GM18867 (cell line): ENCODE data around the gene C17orf75.

Experiments used
- ATAC-seq: cut with Tn5 transposase; IDR thresholded peaks from one replicate; pipeline ENCODE4 v1.9.1; 2021; ENCODE audit warnings: mild to moderate bottlenecking, moderate library complexity; ENCODE audit not compliant: unreplicated experiment

Gene C17orf75

DNA sequence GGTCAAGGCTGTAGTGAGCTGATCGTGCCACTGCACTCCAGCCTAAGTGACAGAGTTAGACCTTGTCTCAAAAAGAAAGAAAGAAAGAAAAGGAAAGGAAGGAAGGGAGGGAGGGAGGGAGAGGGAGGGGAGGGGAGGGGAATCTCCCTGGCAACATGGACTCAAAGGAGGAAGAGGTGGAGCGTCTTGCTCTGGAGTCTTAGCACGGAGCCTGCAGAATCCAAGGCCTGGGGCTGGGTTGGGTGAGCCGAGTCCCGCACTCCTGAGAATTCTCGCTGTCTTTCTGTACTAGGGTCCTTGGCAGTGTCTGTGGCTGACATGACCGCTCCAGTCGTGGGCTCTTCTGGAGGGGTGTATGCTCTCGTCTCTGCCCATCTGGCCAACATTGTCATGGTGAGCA is 36.9 kb downstream of the C17orf75 start:
- no peak for ATAC-seq

DNA sequence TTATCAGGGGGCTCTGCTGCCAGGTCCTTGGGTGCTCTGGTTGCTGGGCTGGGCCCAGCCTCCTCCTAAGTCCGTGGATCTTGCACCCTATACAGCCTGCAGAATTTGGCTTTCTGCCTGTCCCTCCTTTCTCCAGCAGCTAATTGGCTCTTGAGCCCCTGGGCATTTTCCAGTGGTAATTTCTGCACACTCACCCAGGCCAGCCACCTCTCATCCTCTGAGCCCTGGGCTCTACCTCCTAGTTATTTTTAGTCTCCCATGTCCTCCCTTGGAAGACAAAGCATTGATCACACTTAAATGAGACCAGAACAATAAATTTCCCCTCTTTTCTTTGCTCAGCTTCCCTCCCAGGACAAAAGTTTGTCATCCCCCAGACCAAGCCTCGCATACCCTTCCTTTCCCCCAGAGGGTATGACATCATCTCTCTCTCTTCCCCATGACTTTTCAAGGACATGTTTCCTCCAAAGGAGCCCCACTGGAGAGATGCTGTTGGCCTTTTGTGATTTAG is 38.1 kb downstream of the C17orf75 start:
- ATAC-seq: no peak

DNA sequence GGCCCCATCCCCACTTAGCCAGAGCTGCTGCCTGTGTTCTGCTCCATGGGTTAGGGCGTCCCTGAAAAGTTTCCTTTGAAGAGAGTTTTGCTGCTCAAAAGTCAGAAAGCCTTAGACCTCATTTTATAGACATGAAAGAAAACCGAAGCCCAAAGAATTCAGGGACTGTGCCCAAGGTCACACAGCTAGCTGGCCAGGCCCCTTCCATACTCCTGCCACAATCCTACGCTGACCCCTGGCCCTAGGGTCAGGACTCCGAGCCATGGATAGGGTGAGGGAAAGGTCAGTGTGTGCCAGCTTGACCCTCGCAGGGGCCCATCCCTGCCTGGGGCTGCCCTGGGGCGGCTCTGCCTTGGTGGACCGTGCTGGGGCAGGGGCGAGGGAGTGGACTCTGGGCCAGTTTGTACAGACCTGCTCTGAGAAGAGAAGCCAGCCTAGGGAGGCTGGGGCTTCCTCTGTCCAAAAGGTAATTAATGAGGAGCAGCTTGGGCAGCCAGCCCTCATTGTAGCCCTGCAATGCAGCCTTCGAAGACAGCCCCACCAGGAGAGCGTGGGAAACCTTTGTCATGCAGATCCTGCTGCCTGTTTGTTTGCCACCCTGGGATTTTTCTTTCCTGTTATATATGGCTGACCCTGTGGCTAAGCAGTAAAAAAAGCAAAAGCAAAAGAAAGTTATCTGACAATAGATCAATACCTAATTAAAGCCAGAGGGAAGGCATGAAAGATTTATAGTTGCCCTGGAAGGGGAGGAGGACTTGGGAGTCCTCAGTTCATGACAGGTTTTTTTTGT is 38.9 kb downstream of the C17orf75 start:
- no peak for ATAC-seq

DNA sequence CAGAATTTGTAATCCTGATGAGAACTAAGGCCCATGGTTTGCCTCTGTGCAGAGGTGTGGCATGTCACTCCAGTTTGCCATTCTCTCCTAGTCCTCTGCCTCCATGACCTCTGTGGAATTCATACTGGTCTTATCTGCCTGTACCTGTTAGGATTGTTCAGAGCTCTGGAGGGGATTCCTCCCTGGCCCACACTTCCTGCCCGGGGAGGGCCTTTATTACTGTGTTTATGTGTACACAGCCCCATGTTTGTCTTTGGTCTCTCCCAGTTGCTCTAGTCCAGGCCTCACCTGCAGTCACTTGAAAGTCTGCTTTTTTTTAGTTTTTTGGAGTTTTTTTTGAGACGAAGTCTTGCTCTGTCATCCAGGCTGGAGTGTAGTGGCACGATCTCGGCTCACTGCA is 39.9 kb downstream of the C17orf75 start:
- ATAC-seq: no peak

DNA sequence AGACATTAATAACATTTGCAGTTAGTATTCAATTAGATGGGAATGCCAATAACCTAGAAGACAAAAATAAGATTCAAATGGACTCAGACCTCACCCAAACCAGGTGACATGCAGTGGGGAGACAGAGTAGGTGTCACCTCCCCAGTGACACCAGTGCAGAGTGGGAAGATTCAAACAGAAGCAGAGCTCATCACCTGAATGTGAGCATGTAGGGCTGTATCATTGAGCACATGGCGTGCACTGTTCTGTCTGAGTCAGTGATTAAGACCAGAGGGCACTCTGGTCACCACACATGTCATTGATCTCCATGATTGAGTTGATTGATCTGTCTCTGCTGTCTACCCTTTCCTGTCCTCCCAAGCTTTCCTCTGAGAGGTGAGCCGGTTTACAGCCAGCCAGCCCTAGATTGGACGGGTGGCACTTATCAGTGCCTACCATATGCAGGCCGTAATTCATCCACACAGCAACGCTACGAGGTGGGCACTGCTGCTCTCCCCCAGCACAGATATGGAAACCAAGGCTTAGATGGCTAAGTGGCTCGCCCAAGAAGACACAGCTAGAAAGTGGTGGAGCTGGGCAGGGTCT is 42.3 kb downstream of the C17orf75 start:
- no peak for ATAC-seq

DNA sequence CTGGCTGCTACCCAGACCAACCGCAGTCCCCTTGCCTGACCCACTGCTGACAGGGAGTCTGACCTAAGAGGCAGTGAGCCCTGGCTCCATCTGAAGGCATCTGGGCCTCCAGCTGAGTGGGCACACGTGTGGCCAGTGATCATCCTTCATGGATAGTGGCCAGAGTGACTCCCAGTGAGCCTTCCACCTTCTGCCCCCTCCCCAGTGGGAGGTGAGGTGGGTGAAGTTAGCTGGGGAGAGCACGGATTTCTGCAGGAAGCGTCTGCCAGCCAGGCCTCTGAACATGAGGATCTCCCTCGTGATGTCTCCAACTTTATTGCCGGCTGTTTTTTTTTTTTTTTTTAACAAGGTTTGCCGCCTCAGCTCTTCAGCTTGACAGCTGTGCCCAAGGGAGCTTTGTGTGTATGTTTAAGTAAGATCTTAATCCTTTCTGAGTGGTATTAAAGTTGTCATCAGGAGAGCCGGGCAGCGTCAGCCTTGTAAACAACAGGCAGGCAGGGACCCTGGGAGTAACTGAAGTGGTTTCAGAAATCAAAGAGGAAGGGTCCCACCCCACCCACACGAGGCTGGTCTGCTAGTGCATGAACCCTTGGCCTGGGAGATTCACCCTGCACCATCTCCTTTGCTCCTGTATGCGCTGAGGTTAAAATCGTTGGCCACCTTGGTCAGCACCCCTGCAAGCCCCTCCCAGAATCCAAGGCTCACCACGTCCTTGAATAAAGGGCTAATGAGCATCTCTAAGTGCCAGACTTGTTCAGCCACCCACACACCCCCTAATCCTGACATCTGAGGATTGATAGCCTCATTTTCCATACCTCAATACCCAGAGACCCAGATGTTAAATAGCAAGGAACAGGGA is 43.0 kb downstream of the C17orf75 start:
- ATAC-seq: no peak

DNA sequence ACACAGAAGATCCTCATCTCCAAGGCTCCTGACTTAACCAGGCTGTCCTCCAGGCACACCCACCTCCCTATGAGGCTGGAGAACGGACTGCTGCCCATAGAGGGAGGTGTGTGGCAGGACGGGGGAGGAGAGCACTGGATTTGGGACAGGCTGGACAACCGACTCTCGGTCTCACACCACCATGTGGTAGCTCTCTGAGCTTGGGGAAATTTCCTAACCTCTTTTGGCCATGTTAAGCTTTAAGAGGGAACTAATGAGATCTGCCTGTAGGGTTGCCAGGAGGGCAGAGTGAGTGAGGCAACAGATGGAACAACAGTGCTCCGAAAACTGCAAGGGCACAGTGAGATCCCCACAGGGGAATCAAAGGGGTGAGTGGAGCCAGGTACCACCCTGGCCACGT is 43.7 kb downstream of the C17orf75 start:
- no peak for ATAC-seq

DNA sequence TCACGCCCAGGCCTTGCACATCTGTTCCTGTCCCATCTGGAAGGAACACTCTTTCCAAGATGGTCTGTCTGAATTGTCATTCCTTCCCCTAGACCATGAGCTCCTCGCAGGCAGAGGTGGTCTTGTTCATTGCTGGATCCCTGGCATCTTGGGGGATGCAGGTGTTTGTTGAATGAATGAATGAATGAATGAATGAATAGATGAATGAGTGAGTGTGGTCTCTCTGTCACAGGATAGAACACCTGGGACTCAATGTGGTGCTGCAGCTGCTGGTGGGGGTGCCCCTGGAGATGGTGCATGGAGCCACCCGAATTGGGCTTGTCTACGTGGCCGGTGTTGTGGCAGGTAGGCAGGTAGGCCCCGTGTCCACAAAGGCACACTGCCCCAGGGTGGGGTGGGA is 44.1 kb downstream of the C17orf75 start:
- ATAC-seq: no peak

DNA sequence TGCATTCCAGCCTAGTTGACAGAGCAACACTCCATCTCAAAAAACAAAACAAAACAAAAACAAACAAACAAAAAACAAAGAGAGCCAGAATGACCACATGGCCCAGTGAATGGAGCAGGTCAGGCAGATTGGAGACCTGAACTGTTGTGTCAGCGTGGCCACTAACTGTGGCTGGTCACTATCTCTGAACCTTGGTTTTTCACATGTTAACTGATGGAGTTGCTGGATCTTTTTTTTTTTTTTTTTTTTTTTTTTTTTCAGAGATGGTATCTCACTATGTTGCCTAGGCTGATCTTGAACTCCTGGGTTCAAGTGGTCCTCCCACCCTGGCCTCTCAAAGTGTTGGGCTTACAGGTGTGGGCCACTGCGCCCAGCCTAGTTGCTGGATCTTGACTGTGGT is 44.5 kb downstream of the C17orf75 start:
- no peak for ATAC-seq

DNA sequence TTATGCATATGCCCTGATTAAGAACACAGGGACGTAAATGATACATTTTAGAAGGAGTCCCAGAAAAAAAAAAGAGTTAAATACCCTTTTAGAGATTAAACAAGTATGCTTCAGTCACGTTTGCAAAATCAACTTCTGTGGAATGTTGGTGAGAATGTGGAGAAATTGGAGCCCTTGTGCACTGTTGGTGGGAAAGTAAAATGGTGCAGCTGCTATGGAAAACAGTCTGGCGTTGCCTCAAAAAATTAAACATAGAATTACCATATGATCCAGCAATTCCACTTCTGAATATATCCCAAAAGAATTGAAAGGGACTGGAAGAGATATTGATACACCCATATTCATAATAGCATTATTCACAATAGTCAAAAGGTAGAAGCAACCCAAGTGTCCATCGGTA is 49.9 kb downstream of the C17orf75 start:
- no peak for ATAC-seq

DNA sequence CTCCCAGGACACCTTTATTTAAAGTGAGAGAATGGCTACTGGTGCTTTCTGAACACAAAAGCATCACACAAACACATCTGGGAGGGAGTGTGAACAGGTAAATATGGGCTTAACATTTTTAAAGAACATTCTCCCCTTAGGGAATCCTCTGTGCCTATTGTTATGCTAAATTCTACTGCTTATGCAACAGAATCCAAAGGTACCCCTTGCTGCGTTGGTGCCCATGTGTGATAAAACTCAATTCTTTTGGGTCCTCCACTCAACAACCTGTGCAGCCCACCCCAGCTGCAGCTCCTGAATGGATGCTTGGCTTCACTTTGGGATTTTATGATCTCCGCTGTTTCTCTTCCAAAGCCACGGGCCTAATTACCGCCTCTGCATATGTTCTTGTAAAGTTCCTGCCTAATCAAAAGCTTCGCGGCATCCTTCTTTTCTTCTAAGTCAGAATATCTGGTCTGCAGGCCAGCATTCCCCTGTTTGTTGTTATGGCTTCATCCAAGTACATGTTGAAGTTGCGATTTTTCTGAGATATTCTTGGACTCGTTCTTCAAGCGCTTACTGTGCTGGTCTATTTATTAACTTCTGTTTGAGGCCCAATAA is 52.4 kb downstream of the C17orf75 start:
- ATAC-seq: no peak

DNA sequence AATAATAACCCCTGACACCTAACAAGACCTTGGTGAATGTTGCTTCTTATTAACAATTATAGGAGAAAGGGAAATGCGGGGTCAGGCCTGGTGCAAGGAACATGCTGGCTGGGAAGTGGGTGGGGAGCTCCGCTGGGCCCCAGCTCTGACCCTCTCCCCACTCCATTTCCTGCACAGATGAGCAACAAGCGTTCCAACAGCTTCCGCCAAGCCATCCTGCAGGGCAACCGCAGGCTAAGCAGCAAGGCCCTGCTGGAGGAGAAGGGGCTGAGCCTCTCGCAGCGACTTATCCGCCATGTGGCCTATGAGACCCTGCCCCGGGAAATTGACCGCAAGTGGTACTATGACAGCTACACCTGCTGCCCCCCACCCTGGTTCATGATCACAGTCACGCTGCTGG is 53.4 kb downstream of the C17orf75 start:
- ATAC-seq: no peak

DNA sequence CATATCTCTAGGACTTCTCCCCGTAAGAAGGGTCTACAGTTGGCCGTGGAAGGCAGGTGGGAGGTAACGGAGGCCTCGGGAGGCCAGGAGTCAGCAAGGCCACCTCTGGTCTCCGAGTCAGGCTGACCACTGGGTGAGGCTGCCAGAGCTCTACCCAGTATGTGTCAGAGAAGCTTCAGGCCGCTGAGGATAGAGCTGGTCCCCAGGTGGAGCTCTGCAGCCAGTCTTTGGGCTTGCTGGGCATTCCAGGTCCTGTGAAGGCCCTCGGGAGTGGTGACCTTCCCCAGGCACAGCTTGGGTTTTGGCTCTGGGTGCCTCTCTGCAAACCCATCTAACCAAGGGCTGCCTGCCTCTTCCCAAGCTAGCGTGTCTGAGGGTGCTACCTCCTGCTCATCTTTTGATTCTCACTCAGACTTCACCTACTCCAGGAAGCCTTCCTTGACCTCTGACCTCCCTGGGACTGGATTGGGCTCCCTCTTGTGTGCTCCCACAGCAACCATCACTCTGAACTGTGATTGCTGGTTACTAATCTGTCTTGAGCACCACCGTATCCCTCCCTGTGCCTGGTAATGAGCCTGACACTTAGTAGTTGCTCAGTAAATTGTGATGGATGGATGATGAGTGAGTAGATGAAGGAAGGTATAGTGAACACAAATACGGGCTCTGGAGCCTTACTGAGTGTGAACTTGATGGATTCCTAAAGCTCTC is 54.0 kb downstream of the C17orf75 start:
- no peak for ATAC-seq

DNA sequence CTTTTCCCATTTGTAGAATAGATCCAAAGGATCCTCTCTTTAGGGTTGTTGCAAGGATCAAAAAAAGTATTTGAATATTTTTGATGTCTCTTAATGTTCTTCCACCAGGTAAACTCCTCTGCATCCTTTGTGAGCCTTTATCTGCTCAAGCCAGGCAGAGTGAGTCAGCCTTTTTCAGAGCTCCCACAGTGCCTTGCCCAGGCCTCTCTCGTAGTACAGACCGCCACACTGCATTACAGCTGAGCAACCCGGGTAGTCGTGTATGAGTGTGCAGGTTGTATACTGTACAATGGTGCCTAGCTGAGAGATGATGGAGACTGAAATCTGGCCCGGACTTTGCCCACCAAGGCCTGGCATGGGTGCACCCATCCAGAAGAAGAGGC is 55.5 kb downstream of the C17orf75 start:
- ATAC-seq: no peak

DNA sequence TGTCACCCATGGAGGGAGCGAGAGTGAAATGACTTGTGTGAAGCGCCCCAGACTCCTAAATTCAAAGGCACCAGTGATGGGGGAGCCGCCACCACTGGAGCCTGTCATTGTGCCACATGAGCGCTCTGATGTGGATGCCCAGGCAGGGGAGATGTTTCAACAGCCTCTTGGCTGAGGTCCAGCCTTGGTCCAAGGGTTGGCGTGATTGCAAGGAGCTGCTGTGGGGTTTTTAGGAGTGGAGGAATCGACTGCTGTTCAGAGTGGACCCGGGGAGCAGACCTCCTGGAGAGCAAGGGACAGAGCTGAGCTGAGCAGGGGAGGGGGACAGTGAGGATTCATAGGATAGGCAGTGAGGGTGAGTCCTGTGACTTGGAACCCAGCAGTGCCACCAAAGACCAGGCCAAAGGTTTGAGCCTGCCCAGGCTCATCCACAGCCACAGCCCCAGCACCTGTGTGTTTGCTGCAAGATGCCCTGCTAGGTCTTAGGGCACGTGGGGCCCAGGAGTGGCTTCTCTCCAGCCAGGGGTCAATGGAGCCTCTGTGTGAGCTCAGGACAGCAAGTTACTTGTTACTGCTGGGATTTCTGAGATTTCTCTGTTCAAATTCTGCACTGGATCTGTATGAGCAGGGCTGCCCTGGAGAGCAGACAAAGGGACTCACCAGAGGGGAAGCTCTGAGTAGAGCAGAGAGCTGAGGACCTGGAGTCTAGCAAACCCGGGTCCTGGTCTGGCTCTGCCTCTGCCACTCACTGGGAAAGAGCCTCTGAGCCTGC is 56.0 kb downstream of the C17orf75 start:
- no peak for ATAC-seq

DNA sequence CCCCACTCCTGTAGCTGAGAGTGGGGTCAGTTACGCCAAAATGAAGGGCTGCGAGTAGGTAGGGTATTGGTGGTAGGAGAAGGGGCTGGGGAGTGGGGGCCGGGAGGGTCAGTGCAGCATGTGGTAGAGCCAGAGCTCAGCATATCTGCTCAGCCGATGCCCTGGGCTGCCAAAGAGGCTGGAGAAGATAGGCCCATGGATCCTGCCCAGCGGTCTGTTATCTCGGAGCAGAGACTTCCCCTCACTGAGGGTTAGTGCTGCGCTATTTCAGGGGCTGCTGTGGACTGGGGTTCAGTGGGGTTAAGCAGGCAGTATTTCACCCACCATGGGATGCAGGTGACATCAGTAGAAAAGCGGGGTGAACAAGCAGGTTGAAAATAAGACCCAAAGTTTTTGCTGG is 56.7 kb downstream of the C17orf75 start:
- no peak for ATAC-seq

DNA sequence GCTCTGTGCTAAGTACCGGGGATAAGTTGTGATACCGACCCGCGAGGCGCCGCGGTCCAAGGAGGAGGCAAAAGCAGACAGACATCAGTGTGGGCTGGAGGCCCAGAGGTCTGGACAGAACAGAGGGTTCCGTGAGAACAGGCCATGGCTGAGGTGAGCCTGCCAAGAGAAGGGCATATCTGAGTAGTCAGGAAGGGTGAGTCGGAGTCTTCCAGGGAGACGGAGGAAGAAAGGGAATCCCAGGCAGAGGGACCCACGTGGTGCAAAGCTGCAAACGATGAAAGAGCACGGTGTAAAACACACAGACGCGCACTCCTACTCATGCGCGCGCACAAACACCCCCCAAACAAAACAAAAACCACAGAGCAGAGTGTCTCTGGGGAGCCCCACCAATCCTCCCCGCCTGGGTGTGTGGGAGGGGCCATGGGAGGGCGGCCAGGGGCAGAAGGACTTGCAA is 58.2 kb downstream of the C17orf75 start:
- ATAC-seq: no peak

DNA sequence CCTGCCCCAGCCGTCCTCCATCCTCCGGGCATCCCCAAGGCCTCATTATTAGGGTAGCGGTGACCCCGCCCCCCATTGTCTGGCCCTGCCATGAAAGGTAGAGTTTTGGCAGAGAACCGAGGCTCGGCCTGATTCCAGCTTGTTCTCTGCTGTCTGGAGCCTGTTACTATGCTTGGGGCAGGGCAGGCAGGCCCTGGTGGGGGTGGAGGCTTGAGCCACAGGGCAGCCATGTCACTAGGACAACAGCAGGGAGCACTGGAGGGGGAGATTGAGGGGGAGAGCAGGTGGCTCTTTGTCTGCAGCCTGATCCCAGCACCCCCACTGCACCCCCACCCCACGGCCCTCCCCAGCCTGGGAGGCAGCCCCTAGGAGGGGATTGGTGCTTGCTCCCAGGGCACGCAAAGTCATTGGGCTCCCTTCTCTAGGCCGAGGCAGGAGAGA is 60.9 kb downstream of the C17orf75 start:
- no peak for ATAC-seq

DNA sequence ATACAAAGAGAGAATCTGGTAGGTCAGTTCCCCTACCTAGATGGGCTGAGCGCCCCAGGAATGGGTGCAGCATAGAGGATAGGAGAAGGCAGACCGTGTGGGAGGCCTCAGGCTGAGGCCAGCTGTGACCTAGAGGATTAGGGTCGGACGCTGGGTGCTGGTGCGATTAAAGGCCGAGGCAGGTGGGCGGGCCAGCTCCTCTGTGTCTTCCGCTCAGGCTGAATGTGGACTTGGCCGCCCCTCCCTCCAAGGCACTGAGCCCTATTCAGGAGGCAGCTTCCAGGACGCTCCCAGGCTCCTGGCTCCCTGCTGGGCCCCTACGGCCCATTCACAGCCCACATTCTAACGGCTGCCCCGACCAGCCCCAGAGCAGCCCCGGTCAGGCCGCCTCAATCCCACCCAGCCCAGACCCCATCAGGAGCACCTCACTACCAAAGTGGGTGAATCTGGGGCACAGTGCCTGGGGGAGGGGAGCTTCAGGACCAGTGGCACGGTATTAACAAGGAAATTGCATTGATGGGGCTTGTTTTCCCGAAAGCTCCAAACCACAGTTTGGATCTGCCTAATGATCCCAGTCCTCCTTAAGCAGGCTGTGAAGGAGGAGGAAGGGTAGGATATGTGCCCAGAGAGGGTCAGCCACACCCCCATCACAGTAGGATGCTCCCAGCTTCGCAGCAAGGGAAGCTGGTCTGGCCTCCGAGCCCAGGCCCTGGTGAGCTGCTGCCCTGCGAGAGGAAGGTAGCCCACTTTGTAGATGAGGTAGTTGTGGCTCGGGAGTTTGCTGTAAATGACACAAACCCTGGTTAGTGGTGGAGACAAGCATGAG is 61.9 kb downstream of the C17orf75 start:
- ATAC-seq: no peak
